CMK (cell line): ENCODE measurements around the gene SYNM.
"Not testable (repeated sequence)": the region's sequence is repeated elsewhere in the genome, so short reads cannot be mapped to it uniquely, and the experiment has no call there.

ENCODE experiments used
- DNase-seq: peaks from one replicate; pipeline ENCODE4 v3.0.0-alpha.2; 2010; ENCODE audit warnings: low read depth

Gene SYNM

DNA sequence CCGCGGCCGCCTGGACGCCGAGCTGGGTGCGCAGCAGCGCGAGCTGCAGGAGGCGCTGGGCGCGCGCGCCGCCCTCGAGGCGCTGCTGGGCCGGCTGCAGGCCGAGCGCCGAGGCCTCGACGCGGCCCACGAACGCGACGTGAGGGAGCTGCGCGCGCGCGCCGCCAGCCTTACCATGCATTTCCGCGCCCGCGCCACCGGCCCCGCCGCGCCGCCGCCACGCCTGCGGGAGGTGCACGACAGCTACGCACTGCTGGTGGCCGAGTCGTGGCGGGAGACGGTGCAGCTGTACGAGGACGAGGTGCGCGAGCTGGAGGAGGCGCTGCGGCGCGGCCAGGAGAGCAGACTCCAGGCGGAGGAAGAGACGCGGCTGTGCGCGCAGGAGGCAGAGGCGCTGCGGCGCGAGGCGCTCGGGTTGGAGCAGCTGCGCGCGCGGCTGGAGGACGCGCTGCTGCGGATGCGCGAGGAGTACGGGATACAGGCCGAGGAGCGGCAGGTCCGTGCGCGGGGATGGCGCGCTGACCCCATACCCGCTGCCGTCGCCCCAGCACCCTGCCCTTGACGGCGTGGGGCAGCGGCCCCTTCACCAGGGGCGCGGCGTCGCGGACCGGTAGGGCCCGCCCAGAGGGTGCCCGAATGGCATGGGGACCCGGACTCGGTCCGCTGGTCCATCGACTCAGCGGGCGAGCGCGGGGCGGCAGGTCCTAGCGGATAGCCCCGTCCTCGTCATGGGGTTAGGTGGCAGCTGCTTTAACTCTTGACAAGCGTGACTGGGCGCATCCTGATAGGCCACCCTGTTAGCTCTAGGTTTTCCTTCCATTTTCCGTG, 848 bp downstream of the SYNM start:
- no peak for DNase-seq

DNA sequence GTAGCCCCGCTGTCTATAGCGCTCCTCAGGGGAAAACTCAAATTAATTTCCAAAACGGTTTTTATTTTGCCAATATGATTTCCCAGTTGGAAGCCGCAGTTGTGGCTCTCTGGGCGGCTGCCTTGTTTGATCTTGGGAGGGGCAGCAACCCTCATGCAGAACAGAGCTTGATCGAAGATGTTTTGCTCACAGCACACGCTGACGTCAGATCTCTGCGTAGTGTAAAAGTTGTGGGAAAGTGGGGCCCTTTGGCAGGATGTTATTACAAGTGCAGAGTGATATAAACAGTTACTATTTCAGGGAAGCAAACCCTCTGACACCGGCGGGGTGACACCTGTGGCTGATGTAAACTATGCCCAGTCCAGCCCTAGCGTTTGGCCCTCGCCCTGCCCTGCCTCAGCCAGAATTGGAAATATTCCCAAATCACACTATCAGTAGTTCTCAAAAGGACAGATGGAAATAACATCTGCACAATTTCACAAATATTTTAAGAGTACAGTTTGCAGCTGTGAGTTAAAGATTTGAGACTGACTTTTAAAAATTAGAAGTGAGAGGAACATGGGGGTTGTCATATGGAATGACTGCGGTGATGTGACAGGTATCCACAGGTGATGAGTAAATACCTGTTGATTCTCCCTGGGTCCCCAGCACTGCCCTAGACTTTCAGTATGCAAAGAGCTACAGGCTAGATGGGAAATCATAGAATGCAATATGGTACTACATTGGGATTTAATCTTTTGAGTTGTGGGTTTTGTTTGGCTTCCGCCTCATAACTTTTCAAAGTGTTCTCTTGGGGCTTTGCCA, 1.7 kb downstream of the SYNM start:
- no peak for DNase-seq

DNA sequence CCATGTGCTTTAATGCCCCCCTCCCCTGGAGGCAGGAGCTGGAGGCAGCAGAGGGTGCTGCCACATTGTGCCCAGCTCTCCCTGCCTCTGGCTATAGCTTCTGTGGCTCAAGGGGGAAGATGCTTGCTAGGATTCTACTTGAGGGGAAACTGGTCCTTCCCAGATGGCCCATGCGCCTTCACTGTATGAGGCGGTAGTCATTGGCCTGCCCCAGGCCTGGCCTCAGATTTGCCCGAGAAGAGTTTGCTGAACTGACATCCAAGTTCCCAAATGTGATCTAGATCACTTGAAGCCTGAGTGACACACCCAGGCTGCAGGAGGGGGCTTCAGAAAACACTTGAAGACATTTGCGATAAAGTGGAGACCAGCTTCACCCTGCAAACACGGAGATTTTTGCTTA, 4.1 kb downstream of the SYNM start:
- no peak for DNase-seq

GRCh38 chr15:99109555-99110021, 4.7 kb downstream of the SYNM start:
- DNase-seq: no peak

- DNase-seq: no peak
Observed at GRCh38 chr15:99110093-99110492, 5.2 kb downstream of the SYNM start.

DNA sequence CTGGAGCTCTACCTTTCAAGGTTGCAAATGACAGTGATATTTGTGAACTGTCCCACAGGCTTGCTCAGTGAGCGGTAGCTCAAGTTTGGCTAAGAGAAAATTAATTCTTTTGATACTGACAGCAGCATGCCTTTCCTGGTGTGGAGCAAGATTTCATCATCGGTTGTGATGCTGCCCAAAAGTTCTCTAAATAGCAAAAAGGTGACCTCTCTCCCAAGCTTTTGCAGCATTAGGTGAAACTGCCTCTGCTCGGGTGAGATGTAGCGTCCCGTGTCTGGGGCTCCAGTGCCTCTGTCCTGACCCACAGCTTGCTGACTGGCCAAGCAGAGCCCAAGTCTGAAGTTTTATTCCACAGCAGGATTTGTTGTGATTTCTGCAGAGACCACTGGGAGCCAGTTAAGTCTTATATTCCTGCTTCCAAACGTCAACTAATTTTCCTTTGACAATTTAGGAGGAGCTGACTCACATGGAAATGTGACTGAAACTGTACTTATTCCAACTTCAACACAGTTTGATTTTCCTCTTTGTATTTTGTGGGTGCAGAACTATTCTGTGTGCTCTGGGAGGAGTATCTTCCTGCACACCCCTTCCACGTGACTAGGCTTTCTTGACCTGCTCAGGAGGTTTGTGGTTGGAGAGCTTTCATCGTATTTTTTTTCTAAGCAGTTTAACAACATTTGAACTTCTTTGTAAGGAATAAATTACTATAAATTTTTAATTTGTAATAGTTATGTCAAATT, 5.9 kb downstream of the SYNM start:
- no peak for DNase-seq

DNA sequence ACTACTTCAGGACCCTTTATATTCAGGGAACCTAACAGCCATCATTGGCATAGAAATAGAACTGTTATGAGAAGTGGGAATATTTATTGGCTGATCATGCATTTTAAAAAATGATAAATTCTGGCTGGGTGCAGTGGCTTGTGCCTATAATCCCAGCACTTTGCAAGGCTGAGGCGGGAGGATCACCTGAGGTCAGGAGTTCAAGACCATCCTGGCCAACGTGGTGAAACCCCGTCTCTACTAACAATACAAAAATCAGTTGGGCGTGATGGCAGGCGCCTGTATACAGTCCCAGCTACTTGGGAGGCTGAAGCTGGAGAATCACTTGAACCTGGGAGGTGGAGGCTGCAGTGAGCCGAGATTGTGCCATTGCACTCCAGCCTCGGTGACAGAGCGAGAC, 6.8 kb downstream of the SYNM start:
- DNase-seq: not testable (repeated sequence)

- no peak for DNase-seq
Observed at GRCh38 chr15:99113547-99114271, 8.8 kb downstream of the SYNM start.

GRCh38 chr15:99114511-99115299, 9.8 kb downstream of the SYNM start:
- no peak for DNase-seq

DNA sequence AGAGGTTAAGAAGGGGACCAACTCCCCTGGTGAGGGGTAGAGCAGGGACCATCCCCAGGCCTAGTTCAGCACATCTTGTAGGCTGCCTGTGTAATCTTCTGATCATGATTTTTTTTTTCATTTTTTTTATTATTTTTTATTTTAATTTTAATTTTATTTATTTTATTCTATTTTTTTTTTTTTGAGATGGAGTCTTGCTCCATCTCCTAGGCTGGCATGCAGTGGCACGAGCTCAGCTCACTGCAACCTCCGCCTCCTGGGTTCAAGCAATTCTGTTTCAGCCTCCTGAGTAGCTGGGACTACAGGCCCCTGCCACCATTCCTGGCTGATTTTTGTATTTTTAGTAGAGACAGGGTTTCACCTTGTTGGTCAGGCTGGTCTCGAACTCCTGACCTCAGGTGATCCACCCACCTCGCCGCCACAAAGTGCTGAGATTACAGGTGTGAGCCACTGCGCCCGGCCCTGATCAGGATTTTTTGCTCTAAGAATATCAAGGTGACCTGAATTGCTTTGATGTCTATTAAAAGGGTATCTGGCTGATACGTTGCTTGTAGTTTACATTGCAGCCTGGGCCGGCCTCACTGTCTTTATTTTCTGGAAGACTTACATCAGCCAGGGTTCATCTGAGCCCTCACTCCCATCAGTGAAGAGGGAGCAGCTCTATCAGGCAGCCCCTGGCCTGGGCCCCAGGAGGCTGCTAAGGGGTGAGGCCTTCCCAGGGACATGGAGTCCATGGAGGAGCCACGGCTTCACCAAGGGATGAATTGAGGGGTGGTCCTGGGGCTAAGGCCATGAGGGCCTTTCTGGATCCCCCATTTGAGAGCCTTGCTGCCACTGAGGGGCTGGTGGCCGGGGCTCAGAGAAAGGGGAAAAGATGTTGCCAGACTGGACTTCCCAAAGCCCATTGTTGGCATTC, 10.7 kb downstream of the SYNM start:
- DNase-seq: no peak

- no peak for DNase-seq
Observed at GRCh38 chr15:99117111-99117510, 12.2 kb downstream of the SYNM start.

DNA sequence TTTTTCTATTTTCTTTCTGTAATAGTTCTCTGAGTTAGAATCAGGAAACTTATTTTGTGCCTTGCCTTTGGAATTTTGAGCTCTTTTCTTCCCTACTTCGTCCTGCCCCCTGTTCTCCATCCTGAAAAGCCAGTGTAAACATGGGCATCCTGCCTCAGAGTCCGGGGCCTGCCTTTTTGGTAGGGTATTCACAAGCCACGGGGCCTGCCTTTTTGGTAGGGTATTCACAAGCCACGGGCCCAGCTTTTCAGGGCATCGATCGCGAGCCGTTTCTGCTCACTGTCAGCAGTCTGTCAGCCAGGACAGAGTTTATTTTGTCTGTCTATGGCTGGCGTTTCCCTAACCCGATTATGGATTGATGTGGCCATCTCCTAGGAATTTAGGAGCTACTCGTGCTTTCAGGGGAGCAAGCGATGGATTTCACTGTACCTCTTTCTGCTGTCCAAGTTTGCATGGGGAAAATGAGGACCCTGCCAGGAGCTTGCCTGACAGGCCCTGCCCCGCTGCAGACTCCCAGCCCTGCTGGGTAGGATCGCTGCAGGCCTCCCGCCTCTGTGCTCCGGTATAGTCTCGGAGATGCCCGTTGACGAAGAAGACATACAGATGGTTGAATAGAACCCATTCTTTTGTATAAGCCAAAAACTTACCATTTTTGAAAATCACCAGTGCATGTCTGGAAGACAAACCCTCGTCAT, 12.8 kb downstream of the SYNM start:
- DNase-seq: no peak

DNA sequence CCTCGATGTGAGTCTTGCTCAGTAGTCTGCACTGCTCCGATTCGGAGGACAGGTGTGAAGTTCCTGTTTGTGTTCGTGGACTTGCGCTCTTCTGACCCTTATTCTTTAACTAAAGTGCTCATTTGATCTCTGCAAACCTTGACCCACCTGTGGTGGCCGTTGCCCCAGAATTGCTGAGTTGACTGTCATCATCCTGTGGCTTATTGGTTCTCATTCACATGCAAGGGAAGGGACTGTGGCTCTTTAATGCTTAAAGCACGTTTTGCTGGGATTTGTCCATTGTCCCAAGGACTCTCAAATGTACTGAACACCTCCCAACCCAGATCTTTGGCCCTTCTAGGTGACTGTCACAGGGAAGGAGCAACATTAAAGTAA, 13.4 kb downstream of the SYNM start:
- DNase-seq: no peak

GRCh38 chr15:99118801-99119546, 14.1 kb downstream of the SYNM start:
- no peak for DNase-seq

DNA sequence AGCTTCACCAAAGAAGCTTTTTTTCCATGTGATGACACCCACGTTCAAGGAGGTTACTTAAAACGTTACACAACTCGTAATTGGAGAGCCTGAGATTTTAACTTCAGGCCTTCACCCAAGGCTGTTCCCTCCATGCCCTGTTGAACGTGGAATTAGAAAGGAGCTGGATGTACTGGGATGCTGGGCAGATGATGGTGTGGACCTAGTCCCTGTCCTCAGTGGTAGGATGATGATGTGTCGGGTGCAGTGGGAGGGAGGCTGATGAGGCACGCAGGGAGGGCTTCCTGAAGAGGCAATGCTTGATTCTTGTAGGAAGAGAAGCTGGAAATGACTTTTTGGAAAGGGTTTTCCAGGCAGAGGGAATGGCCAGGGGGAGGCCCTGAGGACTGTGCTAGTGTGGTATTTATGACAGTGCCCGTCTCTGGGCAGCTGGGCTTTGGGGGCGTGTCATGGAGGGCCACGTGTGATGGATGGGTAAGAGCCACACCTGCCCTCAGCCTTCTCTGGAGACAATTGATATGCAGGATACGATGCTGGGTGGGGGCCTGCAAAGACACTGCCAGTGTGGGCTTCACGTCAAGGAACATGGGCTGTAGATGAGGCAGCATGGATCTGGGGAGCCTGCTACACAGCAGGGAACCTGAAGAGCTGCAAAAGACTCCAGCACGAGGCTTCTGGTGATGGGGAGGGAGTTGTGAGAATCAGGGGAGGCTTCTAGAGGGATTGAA, 15.3 kb downstream of the SYNM start:
- DNase-seq: no peak

GRCh38 chr15:99121207-99121606, 16.3 kb downstream of the SYNM start:
- DNase-seq: no peak

- no peak for DNase-seq
Observed at GRCh38 chr15:99121691-99122410, 17.0 kb downstream of the SYNM start.
